IMR-90 (cell line): ENCODE measurements around the gene PHB1. TPM values are rescaled to one million over a fixed set of nuclear protein-coding genes. Genes with fewer than 3 reads are reported as not detected.

ENCODE experiments used
- ATAC-seq: fragments of 200-7000 bp; cut with Tn5 transposase; 2 replicates; pipeline ENCODE4 v1.9.1; 2020; ENCODE audit warnings: low read depth, mild to moderate bottlenecking, moderate library complexity
- BruUV-seq: library from RNA; stranded (reverse); fragments of 400-500 nt; replicated peaks from 2 replicates; lab custom pipeline; 2021; lab: Mats Ljungman, UMichigan
- CTCF ChIA-PET: fragments of 300-600 bp; formaldehyde crosslinking; extraction: SDS; loops from one replicate; lab custom pipeline; 2021; ENCODE audit warnings: antibody characterized with exemption; lab: Yijun Ruan, JAX
- POLR2A ChIA-PET: fragments of 300-600 bp; sonication (Branson Sonifier 250); formaldehyde crosslinking; loops from one replicate; lab custom pipeline; 2022; ENCODE audit warnings: antibody characterized with exemption; ENCODE audit not compliant: unreplicated experiment; lab: Charles Lee
- DNase-seq: peaks from one replicate; pipeline ENCODE4 v3.0.0; 2013
- H2AFZ ChIP-seq: replicated peaks from 2 replicates; pipeline ENCODE3; 2013; ENCODE audit warnings: low read length, mild to moderate bottlenecking; ENCODE audit not compliant: poor library complexity
- H2AK5ac ChIP-seq: 2 replicates; pipeline ENCODE4 v1.6.1; 2013; ENCODE audit warnings: low read depth, low read length, inconsistent platforms
- H2AK9ac ChIP-seq: replicated peaks from 2 replicates; pipeline ENCODE3; 2013; ENCODE audit warnings: mild to moderate bottlenecking, low read depth, low read length, moderate library complexity; ENCODE audit not compliant: poor library complexity
- H2BK120ac ChIP-seq: 2 replicates; pipeline ENCODE4 v1.6.1; 2013; ENCODE audit warnings: low read depth, low read length, inconsistent platforms
- H2BK15ac ChIP-seq: 3 replicates; pipeline ENCODE4 v1.6.1; 2013; ENCODE audit warnings: low read depth, low read length, inconsistent platforms
- H2BK20ac ChIP-seq: 2 replicates; pipeline ENCODE4 v1.6.1; 2013; ENCODE audit warnings: low read depth, mild to moderate bottlenecking, inconsistent platforms, low read length, moderate library complexity
- H2BK5ac ChIP-seq: 2 replicates; pipeline ENCODE4 v1.6.1; 2013; ENCODE audit warnings: mild to moderate bottlenecking, low read depth, low read length, inconsistent platforms; ENCODE audit not compliant: poor library complexity, severe bottlenecking
- H3K14ac ChIP-seq: replicated peaks from 2 replicates; pipeline ENCODE4 v1.6.1; 2013; ENCODE audit warnings: low read depth, low read length, inconsistent platforms
- H3K18ac ChIP-seq: 2 replicates; pipeline ENCODE4 v1.6.1; 2013; ENCODE audit warnings: low read depth, low read length, control low read depth
- H3K23ac ChIP-seq: 2 replicates; pipeline ENCODE4 v1.6.1; 2013; ENCODE audit warnings: low read depth, low read length, inconsistent platforms
- H3K27ac ChIP-seq: 2 replicates; pipeline ENCODE4 v1.5.1; 2013; ENCODE audit warnings: mild to moderate bottlenecking, control low read depth, low read length; ENCODE audit not compliant: insufficient read depth
- H3K27me3 ChIP-seq: 2 replicates; pipeline ENCODE4 v1.6.1; 2013; ENCODE audit warnings: low read length; ENCODE audit not compliant: control insufficient read depth, insufficient read depth
- H3K36me3 ChIP-seq: 2 replicates; pipeline ENCODE4 v1.6.1; 2013; ENCODE audit warnings: low read length, mixed read lengths; ENCODE audit not compliant: control insufficient read depth, insufficient read depth
- H3K4ac ChIP-seq: 2 replicates; pipeline ENCODE4 v1.6.1; 2013; ENCODE audit warnings: low read depth, low read length, inconsistent platforms
- H3K4me1 ChIP-seq: 2 replicates; pipeline ENCODE4 v1.6.1; 2013; ENCODE audit warnings: low read length, mixed read lengths; ENCODE audit not compliant: control insufficient read depth, insufficient read depth
- H3K4me2 ChIP-seq: 2 replicates; pipeline ENCODE4 v1.6.1; 2013; ENCODE audit warnings: low read depth, mild to moderate bottlenecking, control low read depth, low read length, moderate library complexity
- H3K4me3 ChIP-seq: 2 replicates; pipeline ENCODE4 v1.5.1; 2013; ENCODE audit warnings: low read depth, mild to moderate bottlenecking, control low read depth, low read length, moderate library complexity; ENCODE audit not compliant: insufficient read depth
- H3K56ac ChIP-seq: 2 replicates; pipeline ENCODE4 v1.6.1; 2013; ENCODE audit warnings: low read length, inconsistent platforms; ENCODE audit not compliant: insufficient read depth; ENCODE audit errors: extremely low read depth
- H3K79me1 ChIP-seq, 2 experiments: 2 replicates each; pipeline ENCODE4 v1.6.1; 2013; ENCODE audit warnings: low read length in 2 of 2, inconsistent platforms in 1 of 2, low read depth in 1 of 2
- H3K9ac ChIP-seq: 2 replicates; pipeline ENCODE4 v1.6.1; 2013; ENCODE audit warnings: low read depth, low read length, control low read depth
- H3K9me1 ChIP-seq: 2 replicates; pipeline ENCODE4 v1.6.1; 2013; ENCODE audit warnings: low read length, inconsistent platforms; ENCODE audit not compliant: insufficient read depth
- H3K9me3 ChIP-seq: 2 replicates; pipeline ENCODE4 v1.6.1; 2013; ENCODE audit warnings: low read length; ENCODE audit not compliant: control insufficient read depth, insufficient read depth
- H4K20me1 ChIP-seq: 2 replicates; pipeline ENCODE4 v1.6.1; 2013; ENCODE audit warnings: low read length, inconsistent platforms; ENCODE audit not compliant: insufficient read depth
- H4K5ac ChIP-seq: 2 replicates; pipeline ENCODE4 v1.6.1; 2013; ENCODE audit warnings: mild to moderate bottlenecking, low read depth, low read length, control low read depth
- H4K8ac ChIP-seq, 2 experiments: 2 replicates each; pipeline ENCODE4 v1.6.1; 2013; ENCODE audit warnings: low read depth in 2 of 2, low read length in 2 of 2, control low read depth in 1 of 2, inconsistent platforms in 1 of 2
- H4K91ac ChIP-seq: 2 replicates; pipeline ENCODE4 v1.6.1; 2013; ENCODE audit warnings: low read depth, low read length, inconsistent platforms; ENCODE audit not compliant: insufficient read depth
- BHLHE40 ChIP-seq: fragments of 150-350 bp; IDR thresholded peaks from 2 replicates; pipeline ENCODE4 v1.6.1; 2016; ENCODE audit warnings: mild to moderate bottlenecking, low read depth, low read length
- CEBPB ChIP-seq: IDR thresholded peaks from 2 replicates; pipeline ENCODE4 v1.6.1; 2012; ENCODE audit warnings: low read depth, low read length, improper control_type of control experiment
- CHD1 ChIP-seq: IDR thresholded peaks from 2 replicates; pipeline ENCODE4 v1.6.1; 2012; ENCODE audit warnings: low read depth, low read length, improper control_type of control experiment
- FOS ChIP-seq: fragments of 150-350 bp; IDR thresholded peaks from 2 replicates; pipeline ENCODE4 v1.6.1; 2016; ENCODE audit warnings: low read depth, low read length
- MAFK ChIP-seq: IDR thresholded peaks from 2 replicates; pipeline ENCODE4 v1.6.1; 2012; ENCODE audit warnings: low read depth, low read length, improper control_type of control experiment
- MAZ ChIP-seq: IDR thresholded peaks from 2 replicates; pipeline ENCODE4 v1.6.1; 2012; ENCODE audit warnings: low read depth, mild to moderate bottlenecking, low read length, improper control_type of control experiment, moderate library complexity, borderline replicate concordance
- MXI1 ChIP-seq: IDR thresholded peaks from 2 replicates; pipeline ENCODE4 v1.6.1; 2012; ENCODE audit warnings: low read depth, mild to moderate bottlenecking, low read length, moderate library complexity, borderline replicate concordance
- NFE2L2 ChIP-seq: fragments of 150-350 bp; IDR thresholded peaks from 2 replicates; pipeline ENCODE4 v1.6.1; 2016; ENCODE audit warnings: low read depth, mild to moderate bottlenecking, low read length
- POLR2A ChIP-seq: IDR thresholded peaks from 2 replicates; pipeline ENCODE4 v1.6.1; 2012; ENCODE audit warnings: mild to moderate bottlenecking, low read depth, low read length
- RAD21 ChIP-seq: IDR thresholded peaks from 2 replicates; pipeline ENCODE4 v1.6.1; 2012; ENCODE audit warnings: low read length, improper control_type of control experiment
- RCOR1 ChIP-seq: IDR thresholded peaks from 2 replicates; pipeline ENCODE4 v1.6.1; 2012; ENCODE audit warnings: mild to moderate bottlenecking, low read length, improper control_type of control experiment; ENCODE audit not compliant: insufficient replicate concordance
- RFX5 ChIP-seq: IDR thresholded peaks from 2 replicates; pipeline ENCODE4 v1.8.0; 2012; ENCODE audit warnings: low read depth, mild to moderate bottlenecking, low read length, moderate library complexity
- SMC3 ChIP-seq: fragments of 150-350 bp; IDR thresholded peaks from 2 replicates; pipeline ENCODE4 v1.6.1; 2016; ENCODE audit warnings: low read depth, mild to moderate bottlenecking, antibody characterized with exemption, low read length, moderate library complexity
- WGBS, 2 experiments: methylation state at CpG; one replicate each; pipeline versions ENCODE4 v1.1.5 to v1.1.7; 2013; ENCODE audit warnings: missing lambda C conversion rate in 2 of 2; ENCODE audit not compliant: insufficient read length in 1 of 2; ENCODE audit errors: extremely low coverage in 2 of 2; 5-methylcytosine and 5-hydroxymethylcytosine counted together
- dilution Hi-C: fragments of 300-500 bp; cut with HindIII; formaldehyde crosslinking; loops from one replicate; pipeline ENCODE4 v1.14.3; 2018; ENCODE audit warnings: low sequenced_read_pairs; ENCODE audit not compliant: unreplicated experiment
- in situ Hi-C: fragments of 300-500 bp; cut with MboI; formaldehyde crosslinking; loops from 3 replicates; pipeline ENCODE4 v1.14.3; 2019; ENCODE audit warnings: low sequenced_read_pairs, inconsistent platforms, mixed read lengths
- intact Hi-C: fragments of 100-400 bp; cut with micrococcal nuclease; formaldehyde crosslinking; loops from 2 replicates; pipeline ENCODE4 v1.10.0; 2022
- polyA plus RNA-seq, 3 experiments: library from polyadenylated mRNA; depleted of rRNA; stranded (reverse); fragments of >200 nt; gene quantifications; 2 replicates each; pipeline ENCODE4 v1.2.3, GENCODE V29; 2012; ENCODE audit warnings: low replicate concordance in 1 of 3
- total RNA-seq: library from RNA; depleted of rRNA; stranded (reverse); fragments of >200 nt; gene quantifications from 2 replicates; pipeline ENCODE4 v1.2.3, GENCODE V29; 2012
- TF ChIP-seq, protein P1 (sequence below): conservative IDR thresholded peaks from 2 replicates; pipeline ENCODE4 v1.5.1; 2012; ENCODE audit warnings: mild to moderate bottlenecking, low read depth, low read length, improper control_type of control experiment
- TF ChIP-seq, protein P2 (sequence below): fragments of 150-350 bp; IDR thresholded peaks from 2 replicates; pipeline ENCODE4 v1.6.1; 2017; ENCODE audit warnings: mild to moderate bottlenecking, antibody characterized with exemption, low read length, low read depth
- TF ChIP-seq, protein P3 (sequence below): fragments of 150-350 bp; IDR thresholded peaks from 2 replicates; pipeline ENCODE4 v1.6.1; 2016; ENCODE audit warnings: low read depth, mild to moderate bottlenecking, low read length, moderate library complexity, borderline replicate concordance

Gene PHB1
- total and polyA plus RNA-seq, 2 of the 4 experiments (the other 2 are of a cell fraction): 283 to 294 TPM

DNA sequence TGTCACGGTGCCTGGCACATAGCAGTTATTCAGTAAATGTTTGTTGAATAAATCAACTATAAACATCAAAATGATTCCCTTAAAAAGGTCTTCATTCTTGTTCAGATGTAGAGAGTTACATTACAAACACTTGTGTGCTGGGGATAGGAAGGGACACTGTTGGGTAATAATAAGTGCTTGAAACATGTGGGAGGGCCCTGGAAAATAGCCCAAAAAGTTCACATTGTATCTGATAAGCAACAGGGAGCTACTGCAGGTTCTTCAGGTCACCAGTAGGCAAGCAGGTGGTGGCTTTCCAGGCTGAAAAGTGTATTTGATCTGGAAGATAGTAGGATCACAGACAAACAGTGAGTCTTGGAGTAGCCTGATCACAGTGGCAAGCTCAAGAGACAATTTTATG lies 33.6 kb downstream of the PHB1 start:
- in situ Hi-C loops (no loop called here), dilution Hi-C loops (no loop called here)
- CTCF ChIA-PET: interaction anchor here (1.3 kb wide), 1 partner anchor 13 kb away, joined by 3 read pairs; no protein-coding TSS in a partner anchor

More for the DNA sequence above, 33.6 kb downstream of the PHB1 start:
- TF ChIP-seq, protein P1, sequence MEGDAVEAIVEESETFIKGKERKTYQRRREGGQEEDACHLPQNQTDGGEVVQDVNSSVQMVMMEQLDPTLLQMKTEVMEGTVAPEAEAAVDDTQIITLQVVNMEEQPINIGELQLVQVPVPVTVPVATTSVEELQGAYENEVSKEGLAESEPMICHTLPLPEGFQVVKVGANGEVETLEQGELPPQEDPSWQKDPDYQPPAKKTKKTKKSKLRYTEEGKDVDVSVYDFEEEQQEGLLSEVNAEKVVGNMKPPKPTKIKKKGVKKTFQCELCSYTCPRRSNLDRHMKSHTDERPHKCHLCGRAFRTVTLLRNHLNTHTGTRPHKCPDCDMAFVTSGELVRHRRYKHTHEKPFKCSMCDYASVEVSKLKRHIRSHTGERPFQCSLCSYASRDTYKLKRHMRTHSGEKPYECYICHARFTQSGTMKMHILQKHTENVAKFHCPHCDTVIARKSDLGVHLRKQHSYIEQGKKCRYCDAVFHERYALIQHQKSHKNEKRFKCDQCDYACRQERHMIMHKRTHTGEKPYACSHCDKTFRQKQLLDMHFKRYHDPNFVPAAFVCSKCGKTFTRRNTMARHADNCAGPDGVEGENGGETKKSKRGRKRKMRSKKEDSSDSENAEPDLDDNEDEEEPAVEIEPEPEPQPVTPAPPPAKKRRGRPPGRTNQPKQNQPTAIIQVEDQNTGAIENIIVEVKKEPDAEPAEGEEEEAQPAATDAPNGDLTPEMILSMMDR: no peak
- TF ChIP-seq, protein P2, sequence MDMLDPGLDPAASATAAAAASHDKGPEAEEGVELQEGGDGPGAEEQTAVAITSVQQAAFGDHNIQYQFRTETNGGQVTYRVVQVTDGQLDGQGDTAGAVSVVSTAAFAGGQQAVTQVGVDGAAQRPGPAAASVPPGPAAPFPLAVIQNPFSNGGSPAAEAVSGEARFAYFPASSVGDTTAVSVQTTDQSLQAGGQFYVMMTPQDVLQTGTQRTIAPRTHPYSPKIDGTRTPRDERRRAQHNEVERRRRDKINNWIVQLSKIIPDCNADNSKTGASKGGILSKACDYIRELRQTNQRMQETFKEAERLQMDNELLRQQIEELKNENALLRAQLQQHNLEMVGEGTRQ: no peak
- TF ChIP-seq POLR2A (no peak), CHD1 (no peak), FOS (no peak), CEBPB (no peak), SMC3 (no peak), RCOR1 (no peak), RAD21 (no peak), MXI1 (no peak), RFX5 (no peak), MAFK (no peak), NFE2L2 (no peak), MAZ (no peak), BHLHE40 (no peak)
- TF ChIP-seq, protein P3, sequence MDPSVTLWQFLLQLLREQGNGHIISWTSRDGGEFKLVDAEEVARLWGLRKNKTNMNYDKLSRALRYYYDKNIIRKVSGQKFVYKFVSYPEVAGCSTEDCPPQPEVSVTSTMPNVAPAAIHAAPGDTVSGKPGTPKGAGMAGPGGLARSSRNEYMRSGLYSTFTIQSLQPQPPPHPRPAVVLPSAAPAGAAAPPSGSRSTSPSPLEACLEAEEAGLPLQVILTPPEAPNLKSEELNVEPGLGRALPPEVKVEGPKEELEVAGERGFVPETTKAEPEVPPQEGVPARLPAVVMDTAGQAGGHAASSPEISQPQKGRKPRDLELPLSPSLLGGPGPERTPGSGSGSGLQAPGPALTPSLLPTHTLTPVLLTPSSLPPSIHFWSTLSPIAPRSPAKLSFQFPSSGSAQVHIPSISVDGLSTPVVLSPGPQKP: no peak
- H3K18ac ChIP-seq: no peak overlapping the region
- H2BK120ac ChIP-seq: no peak overlapping the region
- H2BK15ac ChIP-seq: no peak overlapping the region
- no TSS peak for BruUV-seq
- H3K79me1 ChIP-seq: no peaks in the 10 kb centered on the region
- no peak overlapping the region for H2AK9ac ChIP-seq
- H3K4me1 ChIP-seq: no peaks in the 10 kb centered on the region
- no peak overlapping the region for H3K23ac ChIP-seq
- H2BK20ac ChIP-seq: no peak overlapping the region
- no peak overlapping the region for H3K9ac ChIP-seq
- H3K9me3 ChIP-seq: no peaks in the 10 kb centered on the region
- no peak overlapping the region for H2AK5ac ChIP-seq
- no peak overlapping the region for H4K91ac ChIP-seq
- no CpG with 5 or more reads among the region's 1 CpG for WGBS, 2 experiments
- DNase-seq (no peak), ATAC-seq (no peak)
- H3K14ac ChIP-seq: no peak overlapping the region
- intact Hi-C loops: no loop called here
- H3K56ac ChIP-seq: no peak overlapping the region
- H4K8ac ChIP-seq: no peak overlapping the region
- H3K4me3 ChIP-seq: no peak overlapping the region
- no peak overlapping the region for H3K27ac ChIP-seq
- H3K9me1 ChIP-seq: no peaks in the 10 kb centered on the region
- no peak overlapping the region for H3K4ac ChIP-seq
- no peak overlapping the region for H2AFZ ChIP-seq
- H4K20me1 ChIP-seq: no peaks in the 10 kb centered on the region
- H3K36me3 ChIP-seq: no peaks in the 10 kb centered on the region
- H2BK5ac ChIP-seq: no peak overlapping the region
- no peak overlapping the region for H4K5ac ChIP-seq
- no peak overlapping the region for H3K4me2 ChIP-seq
- H3K27me3 ChIP-seq: peaks cover 7% of the 10 kb centered on the region; the same call in 1 of the 2 replicates
- POLR2A ChIA-PET: no interaction called here
